Activated CD4-positive, alpha-beta T cell treated with anti-CD3 and anti-CD28 coated beads, Interleukin-10, Interleukin-2, amounts not matched to agents 100 ng/mL and 50 ng/mL, durations not matched to agents 16 hours and 8 hours (primary cell): ENCODE measurements around the gene SORBS1.

ENCODE experiments used
- DNase-seq: peaks from one replicate; pipeline ENCODE4 v3.0.0-alpha.2; 2020

The SORBS1 gene

DNA sequence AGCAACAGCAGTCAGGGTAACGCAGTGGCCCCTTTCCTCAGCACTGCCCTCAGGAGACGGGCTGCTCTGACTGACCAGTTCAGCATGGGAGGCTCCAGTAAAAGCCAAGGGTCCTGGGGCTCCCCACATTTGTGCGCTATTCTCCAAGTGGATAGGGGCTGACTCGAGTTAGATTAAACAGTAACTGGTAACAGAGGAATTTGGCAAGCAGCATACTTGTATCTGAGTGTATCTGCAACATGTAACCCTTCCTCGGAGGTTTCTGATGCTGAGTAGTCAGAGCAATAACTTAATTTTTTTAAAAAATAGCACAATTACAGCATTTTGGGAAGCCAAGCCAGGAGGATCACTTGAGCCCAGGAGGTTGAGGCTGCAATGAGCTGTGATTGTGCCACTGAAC is 22.8 kb downstream of the SORBS1 start:
- no peak for DNase-seq

DNA sequence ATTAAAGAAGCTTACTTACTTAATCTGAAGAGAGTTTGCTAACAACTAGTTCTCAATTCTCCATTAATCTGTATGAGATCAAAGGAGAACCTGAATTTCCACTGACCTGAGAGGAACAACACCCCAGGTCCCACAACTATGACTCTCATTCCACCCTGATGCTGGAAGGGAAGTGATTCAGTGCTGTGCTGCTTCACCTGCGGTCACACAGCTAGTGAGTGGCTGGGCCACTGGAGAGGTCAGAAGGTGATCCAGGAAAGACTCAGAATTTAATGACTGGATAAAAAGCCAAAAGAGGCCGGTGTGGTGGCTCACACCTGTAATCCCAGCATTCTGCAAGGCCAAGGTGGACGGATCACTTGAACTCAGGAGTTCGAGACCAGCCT is 23.6 kb downstream of the SORBS1 start:
- DNase-seq: no peak

DNA sequence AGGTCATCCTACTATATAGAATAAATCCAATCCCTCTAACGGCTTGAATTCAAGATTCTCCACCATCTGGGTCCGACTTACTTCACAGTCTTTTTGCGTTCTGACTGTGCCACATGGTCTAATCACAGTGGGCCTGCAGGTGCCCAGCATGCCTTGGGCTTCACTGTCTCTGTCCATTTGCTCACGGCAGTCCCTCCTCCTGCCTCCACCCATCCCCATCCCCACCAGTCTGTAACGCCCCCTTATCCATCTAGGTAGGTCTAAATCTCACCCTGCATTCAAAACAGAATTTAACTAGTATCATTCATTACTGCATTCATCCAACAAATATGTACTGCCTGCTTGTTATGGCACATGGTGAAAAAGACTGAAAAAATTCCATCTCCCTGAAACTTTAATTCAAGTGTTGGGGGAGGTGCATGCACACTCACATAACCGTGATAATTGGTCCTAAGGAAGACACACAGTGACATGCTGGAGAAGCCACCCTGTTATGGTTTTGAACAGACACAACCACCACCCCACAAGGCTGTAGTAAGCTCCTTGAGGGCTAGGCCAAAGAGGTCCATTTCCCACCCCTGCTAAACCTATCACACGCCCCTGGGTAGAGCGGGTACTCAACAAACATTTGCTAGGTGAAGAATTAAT is 24.2 kb downstream of the SORBS1 start:
- no peak for DNase-seq

DNA sequence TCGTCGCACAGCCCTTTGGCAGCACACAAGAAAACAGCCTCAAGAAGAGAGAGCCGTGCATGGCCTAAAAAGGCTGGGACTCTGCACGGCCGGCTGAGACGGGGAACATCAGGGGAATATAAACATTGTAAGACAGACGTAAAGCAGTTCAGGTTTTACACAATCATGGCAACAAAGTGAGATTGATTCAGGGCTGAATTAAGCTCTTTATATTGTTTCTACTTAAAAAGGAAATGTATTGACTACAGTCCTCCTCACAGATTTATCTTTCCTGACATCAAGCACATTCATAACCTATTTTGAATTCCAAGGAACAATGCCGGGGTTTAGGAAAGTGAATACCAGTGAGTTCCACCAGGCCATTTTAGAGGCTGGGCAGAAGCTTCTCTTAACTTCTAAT is 25.2 kb downstream of the SORBS1 start:
- DNase-seq: no peak

DNA sequence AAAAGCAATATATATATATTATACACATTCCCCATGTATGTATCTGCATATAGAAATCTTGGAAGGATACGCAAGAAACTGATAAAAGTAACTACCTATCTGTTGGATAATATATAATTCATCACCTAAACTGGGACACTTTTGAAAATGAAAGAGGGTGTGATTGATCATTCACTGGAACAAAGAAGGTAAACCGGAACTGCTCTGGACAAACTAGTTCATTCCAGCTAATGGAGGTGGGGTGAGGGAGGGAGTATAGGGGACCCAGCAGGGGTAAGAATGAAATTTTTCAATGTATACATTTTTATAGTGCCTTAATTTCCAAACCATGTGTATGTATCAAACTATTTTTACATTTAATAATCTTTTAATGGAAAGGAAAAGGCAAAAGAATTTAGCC is 25.6 kb downstream of the SORBS1 start:
- DNase-seq: no peak

DNA sequence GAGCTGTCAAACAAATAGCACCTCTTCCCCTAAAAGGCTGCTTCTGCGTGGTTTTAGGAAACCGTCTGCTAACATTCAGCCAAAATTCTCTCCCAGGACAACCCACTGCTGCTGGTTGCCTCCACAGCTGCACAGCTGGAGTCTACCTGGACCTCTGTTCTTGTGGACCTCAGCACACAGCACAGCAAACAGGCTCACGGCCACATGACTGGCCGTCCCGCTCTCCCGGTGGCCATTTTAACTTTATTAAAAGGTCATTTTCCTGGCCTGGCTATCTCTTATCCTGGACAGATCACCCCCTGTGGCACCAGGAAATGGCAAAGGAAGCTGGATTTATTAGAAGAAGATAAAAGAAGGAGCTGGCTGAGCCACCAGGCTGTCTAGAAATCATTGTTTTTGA is 27.6 kb downstream of the SORBS1 start:
- DNase-seq: no peak

DNA sequence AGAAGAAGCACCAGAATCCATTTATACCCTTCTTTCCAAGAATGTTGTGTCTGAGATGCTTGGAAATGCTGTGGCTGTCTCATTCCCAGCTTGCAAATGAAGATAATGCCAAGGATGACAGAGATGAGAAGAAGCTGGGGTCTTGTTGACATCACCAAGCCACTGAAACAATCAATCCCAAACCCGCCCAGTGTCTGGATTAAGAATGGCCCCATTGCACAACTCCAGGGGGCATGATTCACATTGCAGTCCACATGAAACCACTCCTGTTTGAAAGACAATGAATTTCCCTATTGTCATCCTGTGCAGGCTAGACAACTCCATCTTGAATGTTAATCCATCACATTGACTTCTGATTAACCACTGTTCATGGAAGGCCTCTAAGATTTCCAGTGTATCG is 28.6 kb downstream of the SORBS1 start:
- no peak for DNase-seq

DNA sequence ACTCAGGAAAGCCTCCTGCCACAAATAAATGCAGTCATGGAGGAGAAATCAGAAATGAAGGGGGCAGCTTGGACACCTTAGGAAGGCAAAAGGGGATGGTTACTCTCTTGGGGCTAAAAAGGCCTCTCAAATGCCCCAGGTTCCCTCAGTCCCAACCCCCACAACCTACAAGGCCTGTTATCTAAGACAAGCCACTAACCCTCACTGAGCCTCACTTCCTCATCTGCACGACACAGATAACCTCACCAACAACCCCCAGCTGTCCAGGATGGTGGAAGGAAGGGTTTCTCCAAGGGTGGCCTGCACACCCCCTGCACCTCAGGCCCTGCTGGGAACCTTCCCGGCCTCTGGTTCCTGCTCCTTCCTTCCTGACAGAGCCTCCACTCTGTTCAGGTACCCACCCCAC is 29.2 kb downstream of the SORBS1 start:
- no peak for DNase-seq

DNA sequence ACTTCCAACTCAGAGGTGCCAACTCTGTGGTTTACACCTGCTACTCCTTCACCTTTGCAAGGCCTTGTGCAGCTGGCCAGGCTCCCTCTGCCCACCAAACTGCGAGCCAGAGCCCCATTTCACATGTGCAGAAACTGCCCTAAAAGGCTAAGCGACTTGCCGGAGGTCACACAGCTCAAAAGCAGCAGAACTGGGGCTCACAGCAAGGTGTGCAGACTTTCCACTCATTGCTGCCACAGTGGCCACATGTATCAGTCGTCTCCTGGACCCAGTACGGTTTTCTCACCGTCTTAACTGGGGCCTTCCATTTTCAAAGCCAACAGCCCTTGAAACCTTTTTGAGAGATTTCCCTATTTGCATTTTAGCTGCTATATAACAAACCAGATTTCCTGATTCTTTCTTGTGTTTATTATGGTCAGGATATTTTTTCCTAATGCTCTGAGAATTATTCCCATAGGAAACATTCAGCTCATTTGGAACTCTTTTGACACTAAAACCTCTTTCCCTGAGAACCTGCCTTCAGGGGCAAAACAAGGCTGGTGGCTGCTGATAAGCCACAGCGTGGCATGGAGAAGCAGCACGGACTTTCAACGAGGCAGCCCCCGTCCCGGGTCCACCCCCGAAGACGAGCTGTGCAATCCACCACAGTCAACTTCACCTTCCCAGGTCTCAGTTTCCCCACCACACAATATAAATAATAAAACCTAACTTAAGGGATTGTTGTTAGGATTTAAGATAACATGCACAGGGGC is 29.9 kb downstream of the SORBS1 start:
- DNase-seq: no peak

DNA sequence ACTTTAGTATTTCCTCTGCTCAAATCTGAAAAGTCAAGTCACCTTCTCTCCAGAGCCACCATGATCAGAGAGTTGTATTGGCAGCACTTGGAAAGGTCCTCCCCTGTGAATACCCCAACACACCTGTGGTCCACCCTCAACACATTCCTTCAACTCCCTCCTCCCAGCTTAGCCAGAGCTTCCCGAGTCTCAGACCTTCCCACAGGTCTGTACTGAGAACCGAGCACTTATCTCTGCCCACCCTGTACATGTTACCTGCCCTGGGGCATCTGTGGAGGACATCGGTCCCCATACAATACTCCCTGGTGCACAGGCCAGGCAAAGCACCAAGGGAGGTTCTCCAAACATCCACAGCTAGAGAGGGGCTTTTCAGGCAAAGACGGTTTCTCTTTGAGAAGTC is 30.6 kb downstream of the SORBS1 start:
- no peak for DNase-seq

DNA sequence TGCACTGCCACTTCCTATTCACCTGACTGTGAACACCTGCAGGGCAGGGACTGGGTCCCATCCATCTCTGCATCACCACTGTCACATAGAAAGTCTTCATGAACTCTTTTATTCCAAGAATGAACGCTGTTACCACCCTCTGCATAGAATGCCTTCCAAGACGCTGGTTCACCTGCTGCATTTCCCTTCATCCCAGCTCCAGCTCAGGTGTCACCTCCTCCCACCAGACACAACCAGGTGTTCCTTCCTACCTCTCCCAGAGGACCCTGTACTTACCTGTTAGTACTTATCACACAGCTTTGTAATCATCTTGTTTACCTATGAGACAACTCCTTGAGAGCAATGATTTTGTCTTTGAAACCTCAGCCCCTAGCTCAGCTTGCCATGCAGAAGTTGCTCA is 31.1 kb downstream of the SORBS1 start:
- DNase-seq: no peak

DNA sequence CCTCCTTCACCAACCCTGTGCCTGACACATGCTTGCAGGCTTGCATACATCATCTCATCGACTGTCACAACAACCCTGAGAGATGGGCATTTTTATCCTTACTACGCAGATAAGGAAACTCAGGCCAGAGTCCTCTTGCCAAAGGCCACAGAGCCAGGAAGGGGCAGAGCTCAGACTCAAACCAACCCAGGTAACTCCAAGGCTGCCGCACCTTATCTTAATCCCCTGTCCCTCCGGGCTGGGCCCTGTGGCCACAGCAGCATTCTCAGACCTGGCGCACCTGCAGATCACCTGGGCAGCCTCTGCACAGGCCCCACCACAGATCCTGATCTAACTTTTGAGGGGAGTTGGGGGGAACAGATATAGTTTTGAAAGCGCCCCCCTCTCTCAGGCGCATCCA is 35.1 kb downstream of the SORBS1 start:
- DNase-seq: no peak

DNA sequence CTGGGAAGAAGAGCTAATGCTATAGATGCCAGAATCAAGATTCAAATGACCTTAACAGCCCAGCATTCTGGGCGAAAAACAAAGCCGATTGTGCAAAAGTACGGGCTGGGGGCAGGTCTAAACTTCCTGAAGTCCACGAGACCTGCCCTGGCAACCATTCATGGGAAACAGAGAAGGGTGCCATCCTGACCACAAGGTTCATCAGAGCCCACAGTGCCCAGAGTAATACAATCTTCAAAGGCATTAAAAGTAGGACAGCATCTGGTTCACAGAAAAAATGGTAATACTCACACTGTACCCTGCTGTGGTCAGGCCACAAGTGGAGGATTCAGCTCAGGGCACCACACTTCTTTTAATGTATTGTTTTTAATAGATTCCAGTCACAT is 36.1 kb downstream of the SORBS1 start:
- no peak for DNase-seq

DNA sequence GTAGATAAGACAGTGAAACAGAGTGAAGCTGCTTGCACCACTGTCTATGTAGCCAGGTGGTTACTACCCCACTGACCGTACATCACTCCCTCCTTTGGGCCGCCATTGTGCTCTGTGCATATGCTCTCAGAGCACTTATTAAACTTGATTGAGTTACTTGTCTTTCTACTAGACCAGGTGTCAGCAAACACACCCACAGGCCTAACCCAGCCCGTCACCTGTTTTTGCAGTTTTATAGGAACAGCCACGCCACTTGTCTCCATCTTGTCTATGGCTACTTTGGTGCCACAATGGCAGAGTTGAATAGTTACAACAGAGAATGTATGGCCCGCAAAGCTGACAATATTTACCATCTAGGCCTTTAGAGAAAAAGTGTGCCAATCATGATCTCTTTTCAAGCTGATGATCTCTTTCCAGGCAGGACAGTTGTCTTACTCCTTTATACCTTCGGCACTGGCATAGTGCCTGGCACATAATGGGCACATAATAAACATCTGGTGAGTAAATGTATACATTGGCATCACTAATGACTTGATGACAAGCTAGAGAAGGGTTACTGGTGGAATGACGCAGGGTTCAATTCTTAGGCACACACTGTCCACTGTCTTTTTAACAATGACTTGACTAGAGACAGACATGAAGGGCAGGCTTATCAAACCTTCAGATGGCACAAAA is 36.7 kb downstream of the SORBS1 start:
- no peak for DNase-seq

DNA sequence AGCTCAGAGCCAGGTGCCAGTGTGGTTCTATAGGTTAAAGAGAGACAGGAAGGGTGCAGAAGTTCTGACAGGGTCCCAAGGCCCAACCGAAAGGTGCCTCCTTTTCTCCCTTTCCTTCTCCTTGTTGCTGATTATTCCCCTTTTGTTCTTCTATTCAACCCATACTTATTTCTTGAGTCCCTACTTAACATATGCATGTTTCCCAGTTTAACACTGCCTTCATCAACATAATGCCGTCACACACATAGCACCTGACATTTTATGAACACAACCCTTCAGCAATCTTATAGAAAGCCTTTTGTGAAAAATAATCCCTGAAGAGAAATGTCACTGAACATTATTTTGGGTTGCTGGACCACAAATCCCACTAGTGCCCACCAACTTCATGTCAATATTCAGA is 39.1 kb downstream of the SORBS1 start:
- no peak for DNase-seq

DNA sequence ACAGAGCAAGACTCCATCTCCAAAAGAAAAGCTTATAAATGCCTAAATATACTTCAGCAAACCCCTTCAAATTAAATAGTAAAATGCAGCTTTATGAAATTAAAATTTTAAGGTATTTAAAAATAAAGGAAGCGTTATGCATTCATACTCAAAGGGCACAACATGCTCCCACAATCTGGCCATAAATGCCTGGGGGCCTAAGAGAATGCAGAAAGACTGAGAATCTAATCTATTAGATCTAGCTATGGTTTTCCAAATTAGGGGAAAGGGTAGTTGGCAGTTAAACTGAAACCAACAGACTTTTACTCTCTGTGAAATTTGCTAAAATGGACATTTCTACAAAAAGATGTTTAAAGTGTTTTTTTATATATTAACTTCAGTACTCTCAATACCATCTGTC is 40.6 kb downstream of the SORBS1 start:
- DNase-seq: no peak

DNA sequence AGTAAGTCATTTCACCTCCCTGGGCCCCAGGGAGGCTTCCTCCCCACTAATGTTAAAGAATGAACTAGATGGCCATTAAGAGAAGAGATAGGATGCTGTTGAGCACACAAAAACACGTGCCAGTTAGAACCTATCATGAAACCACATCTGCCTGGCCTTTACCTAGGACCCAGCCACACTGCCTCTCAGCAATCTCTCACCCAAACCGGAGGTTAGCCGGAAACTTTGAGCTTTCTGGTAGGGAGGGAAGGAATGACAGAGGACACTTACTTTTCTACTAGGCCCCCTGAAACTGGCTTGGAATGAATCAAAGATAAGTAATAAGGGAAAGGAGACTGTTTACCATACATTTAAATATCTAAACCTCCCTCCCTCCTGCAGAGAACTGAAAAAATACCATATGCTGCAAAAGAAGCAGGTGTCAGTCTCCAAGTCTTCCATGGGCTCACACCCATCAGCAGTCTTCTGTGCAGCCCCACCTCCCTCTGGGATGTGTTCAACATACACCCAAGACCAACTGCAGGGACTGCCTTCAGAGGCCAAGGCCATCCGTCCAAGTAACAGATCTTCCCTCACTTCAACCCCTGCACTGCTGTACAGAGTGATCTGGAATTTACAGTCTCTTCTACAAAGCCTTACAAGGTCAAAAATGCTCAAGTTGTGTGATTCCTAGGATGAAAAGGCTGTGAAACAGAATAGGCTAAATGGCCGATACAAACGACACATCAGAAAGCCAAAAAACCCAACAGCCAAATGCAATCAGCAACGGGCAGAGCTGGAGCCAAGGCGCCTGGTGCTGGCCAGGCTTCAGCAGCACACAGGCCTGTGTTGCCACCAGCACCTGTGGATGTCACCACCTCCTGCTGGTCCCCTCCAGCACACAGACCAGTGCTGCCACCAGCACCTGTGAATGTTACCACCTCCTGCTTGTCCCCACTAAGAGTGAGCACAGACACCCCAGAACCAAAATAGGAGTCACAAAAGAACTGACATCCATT is 42.4 kb downstream of the SORBS1 start:
- no peak for DNase-seq

DNA sequence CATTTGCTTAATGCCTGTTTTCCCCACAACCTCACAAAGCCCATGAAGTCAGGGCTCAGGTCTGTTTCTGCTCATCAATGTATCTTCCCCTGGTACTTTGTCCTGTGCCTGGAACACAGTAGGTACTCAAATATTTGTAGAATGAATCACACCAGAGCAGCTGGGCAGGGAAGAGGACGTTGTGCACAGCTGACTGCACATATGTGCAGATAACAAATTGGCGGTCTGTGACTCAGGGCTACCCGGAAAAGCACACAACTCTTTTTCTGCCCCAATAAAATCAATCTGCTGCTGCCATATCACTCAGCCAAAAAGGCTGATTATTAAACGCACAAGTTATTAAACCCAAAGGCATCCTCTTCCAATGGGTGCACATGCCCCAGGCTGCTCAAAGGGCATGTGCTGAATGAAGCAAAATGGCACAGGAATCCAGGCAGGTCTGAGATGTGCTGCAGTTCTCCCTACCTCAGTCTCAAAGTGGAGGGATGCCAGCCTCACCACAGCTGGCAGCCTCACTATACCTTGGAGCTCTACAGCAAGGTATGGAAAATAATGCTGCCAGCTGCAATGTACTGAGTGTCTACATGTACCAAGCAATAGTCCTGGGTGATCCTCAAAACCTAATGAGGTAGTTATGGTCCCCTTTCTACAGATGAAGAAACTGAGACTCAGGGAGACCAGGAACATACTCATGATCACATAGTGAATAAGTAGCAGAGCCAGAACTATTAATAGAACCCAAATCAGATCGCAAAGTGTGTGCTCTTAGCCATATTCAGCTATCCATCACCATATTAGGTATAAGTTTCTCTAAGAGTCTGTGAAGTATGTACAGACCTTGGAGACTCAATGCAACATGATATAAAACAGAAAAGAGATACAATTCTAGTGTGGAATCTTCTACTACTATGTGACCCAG is 43.4 kb downstream of the SORBS1 start:
- DNase-seq: no peak

DNA sequence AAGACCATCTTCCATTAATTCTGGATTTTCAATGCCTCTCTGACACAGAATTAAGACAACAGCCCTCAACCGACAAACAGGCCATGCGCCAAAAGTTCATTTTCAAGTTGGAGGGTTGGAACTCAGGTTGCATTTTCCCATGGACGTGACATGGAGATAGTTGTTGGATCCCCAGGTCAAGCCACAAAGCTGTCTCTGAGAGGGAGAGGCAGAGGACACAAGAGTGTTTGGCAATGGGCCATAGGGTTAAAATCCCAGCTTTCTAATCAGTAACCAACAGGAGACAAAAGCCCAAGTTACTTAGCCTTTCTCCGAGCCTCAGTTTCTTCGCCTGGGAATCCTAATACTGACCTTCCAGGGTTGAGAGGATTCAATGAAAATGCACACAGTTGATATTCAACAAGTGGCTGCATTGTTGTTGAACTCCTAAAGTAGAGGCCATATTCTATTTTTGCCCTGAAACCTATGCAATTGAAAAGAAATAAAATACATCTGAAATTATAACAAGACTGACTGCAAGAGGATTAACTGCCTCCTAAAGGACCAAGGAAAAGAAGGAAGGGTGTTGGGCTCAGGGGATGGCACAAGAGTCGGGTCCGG is 44.3 kb downstream of the SORBS1 start:
- no peak for DNase-seq

DNA sequence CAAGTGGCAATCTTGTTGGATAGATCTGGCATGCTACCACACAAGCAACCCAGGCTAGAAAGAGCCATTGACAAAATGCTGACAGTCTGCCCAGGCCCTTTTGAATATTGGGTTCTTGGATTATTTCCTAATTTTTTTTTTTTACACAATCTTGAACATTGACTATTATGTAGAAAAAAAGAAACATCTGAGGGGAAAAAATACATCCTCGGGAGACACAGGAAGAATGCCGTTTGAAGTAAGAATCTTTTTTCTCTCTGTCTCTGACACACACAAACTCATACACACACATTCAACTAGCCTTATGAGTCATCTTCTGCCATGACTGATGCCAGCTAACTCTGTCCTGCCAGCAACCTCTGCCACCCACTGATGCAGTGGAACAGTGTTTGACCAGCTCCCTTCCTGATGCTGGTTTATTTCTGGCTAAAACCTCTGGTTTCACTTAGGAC is 47.2 kb downstream of the SORBS1 start:
- DNase-seq: peak; percentile 79

DNA sequence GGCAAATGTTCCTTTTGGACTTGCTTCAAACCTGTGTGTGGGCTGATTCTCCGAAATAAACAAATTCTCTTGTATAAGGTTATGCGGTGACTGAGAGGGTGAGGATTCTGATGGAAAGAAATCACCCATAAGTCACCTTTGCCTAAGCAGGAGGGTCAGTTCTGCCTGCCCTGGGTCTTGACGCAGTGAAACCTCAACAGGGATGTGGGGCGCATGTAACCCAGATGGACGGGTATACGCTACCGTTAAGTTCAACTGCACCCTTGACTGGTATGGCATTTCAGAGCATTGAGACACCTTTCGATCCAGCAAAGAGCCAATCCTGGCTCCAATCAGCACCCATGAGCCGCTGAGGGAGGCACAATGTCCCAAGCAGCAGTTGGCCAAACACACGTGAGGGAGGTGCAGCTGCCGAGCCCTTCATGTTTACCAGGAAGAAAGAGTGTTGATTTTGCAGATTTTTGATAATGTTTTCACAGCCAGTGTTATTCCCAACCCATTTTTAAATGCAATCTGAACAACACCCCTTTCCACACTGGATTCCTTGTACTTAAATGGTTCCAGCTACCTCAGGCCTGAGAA is 48.1 kb downstream of the SORBS1 start:
- DNase-seq: no peak
